HG03108 (cell line): ENCODE results near the gene DCHS1.
A peak's percentile ranks its signal among the peaks of the same experiment; 100 is the strongest.
"Not testable (repeated sequence)": the region's sequence is repeated elsewhere in the genome, so short reads cannot be mapped to it uniquely, and the experiment has no call there.

ENCODE experiments used
- ATAC-seq: cut with Tn5 transposase; IDR thresholded peaks from one replicate; pipeline ENCODE4 v1.9.1; 2021; ENCODE audit warnings: moderate library complexity; ENCODE audit not compliant: unreplicated experiment

DCHS1 gene

GRCh38 chr11:6655790-6656583, at the start of gene DCHS1:
Gene DCHS1 (minus strand): TSS chr11:6655809. CDS start chr11:6641613, 14,196 bp downstream.
- ATAC-seq: no peak

GRCh38 chr11:6703247-6704063, 47.8 kb upstream of the DCHS1 start:
- no peak for ATAC-seq

- ATAC-seq: not testable (repeated sequence)
These were observed 46.3 kb upstream of the DCHS1 start for GRCh38 chr11:6701955-6702354.

GRCh38 chr11:6695377-6695776, 39.8 kb upstream of the DCHS1 start:
- no peak for ATAC-seq

- no peak for ATAC-seq
These were observed 38.6 kb upstream of the DCHS1 start for GRCh38 chr11:6694229-6694535.

GRCh38 chr11:6693342-6694228, 38.0 kb upstream of the DCHS1 start:
- no peak for ATAC-seq

- no peak for ATAC-seq
These were observed 36.5 kb upstream of the DCHS1 start for GRCh38 chr11:6692128-6692527.

GRCh38 chr11:6690431-6691132, 35.0 kb upstream of the DCHS1 start:
- ATAC-seq: not testable (repeated sequence)

GRCh38 chr11:6687876-6688275, 32.3 kb upstream of the DCHS1 start:
- ATAC-seq: no peak

GRCh38 chr11:6686006-6686405, 30.4 kb upstream of the DCHS1 start:
- ATAC-seq: no peak

- not testable (repeated sequence) for ATAC-seq
These were observed 28.5 kb upstream of the DCHS1 start for GRCh38 chr11:6684068-6684467.

- peak; percentile 92 for ATAC-seq
These were observed 27.6 kb upstream of the DCHS1 start, which contains the start of gene MRPL17 for GRCh38 chr11:6682936-6683861. Gene MRPL17 (minus strand): TSS chr11:6683340. CDS start chr11:6683296, 44 bp downstream.

- ATAC-seq: no peak
These were observed 27.0 kb upstream of the DCHS1 start for GRCh38 chr11:6682591-6682935.

- no peak for ATAC-seq
These were observed 26.3 kb upstream of the DCHS1 start for GRCh38 chr11:6681949-6682348.

- ATAC-seq: no peak
These were observed 25.9 kb upstream of the DCHS1 start for GRCh38 chr11:6681505-6681904.

GRCh38 chr11:6677018-6677417, 21.4 kb upstream of the DCHS1 start:
- no peak for ATAC-seq

- ATAC-seq: no peak
These were observed 19.3 kb upstream of the DCHS1 start for GRCh38 chr11:6674862-6675261.

GRCh38 chr11:6674219-6674597, 18.6 kb upstream of the DCHS1 start:
- ATAC-seq: no peak

GRCh38 chr11:6673523-6674218, 18.1 kb upstream of the DCHS1 start:
- ATAC-seq: no peak
